Mesenchymal stem cell (in vitro differentiated cells and primary cell): ENCODE results near the gene STMN3.

ENCODE experiments used
- DNase-seq: peaks from one replicate; pipeline ENCODE4 v3.0.0-alpha.2; 2013
- H2AFZ ChIP-seq: one replicate; pipeline ENCODE4 v1.6.1; 2013; ENCODE audit warnings: low read depth, mild to moderate bottlenecking, control low read depth, inconsistent platforms, low read length, moderate library complexity
- H2AK5ac ChIP-seq: 2 replicates; pipeline ENCODE4 v1.6.1; 2013; ENCODE audit warnings: low read length, moderate library complexity, mild to moderate bottlenecking, inconsistent platforms; ENCODE audit not compliant: severe bottlenecking
- H2BK120ac ChIP-seq: one replicate; pipeline ENCODE4 v1.6.1; 2013; ENCODE audit warnings: low read depth, mild to moderate bottlenecking, inconsistent platforms, low read length, moderate library complexity
- H2BK12ac ChIP-seq, 2 experiments: one replicate each; pipeline ENCODE4 v1.6.1; 2013; ENCODE audit warnings: inconsistent platforms in 2 of 2, low read length in 2 of 2, mild to moderate bottlenecking in 2 of 2, moderate library complexity in 2 of 2, control low read depth in 1 of 2
- H2BK15ac ChIP-seq: one replicate; pipeline ENCODE4 v1.6.1; 2013; ENCODE audit warnings: mild to moderate bottlenecking, low read depth, inconsistent platforms; ENCODE audit not compliant: poor library complexity, severe bottlenecking
- H2BK5ac ChIP-seq: 2 replicates; pipeline ENCODE4 v1.6.1; 2013; ENCODE audit warnings: low read depth, mild to moderate bottlenecking, low read length, control low read depth, inconsistent platforms; ENCODE audit not compliant: poor library complexity, severe bottlenecking
- H3K14ac ChIP-seq, 2 experiments: one replicate each; pipeline ENCODE4 v1.6.1; 2013; ENCODE audit warnings: inconsistent platforms in 2 of 2, low read length in 2 of 2, control low read depth in 1 of 2, mild to moderate bottlenecking in 1 of 2, moderate library complexity in 1 of 2
- H3K18ac ChIP-seq, 2 experiments: one replicate each; pipeline ENCODE4 v1.6.1; 2013; ENCODE audit warnings: inconsistent platforms in 2 of 2, low read length in 2 of 2, control low read depth in 1 of 2, low read depth in 1 of 2, mild to moderate bottlenecking in 1 of 2
- H3K23ac ChIP-seq, 2 experiments: one replicate each; pipeline ENCODE4 v1.6.1; 2013; ENCODE audit warnings: inconsistent platforms in 2 of 2, low read length in 2 of 2, mild to moderate bottlenecking in 2 of 2, moderate library complexity in 2 of 2, control low read depth in 1 of 2
- H3K27ac ChIP-seq: 2 replicates; pipeline ENCODE4 v1.5.1; 2013; ENCODE audit warnings: mild to moderate bottlenecking, moderate library complexity, low read length, control low read depth, inconsistent platforms; ENCODE audit not compliant: poor library complexity, severe bottlenecking
- H3K27me3 ChIP-seq, 2 experiments: 2 replicates each; pipeline versions ENCODE4 v1.6.1 to v1.7.0; 2013; ENCODE audit warnings: low read length in 2 of 2, mild to moderate bottlenecking in 2 of 2, moderate library complexity in 2 of 2, control low read depth in 1 of 2, inconsistent platforms in 1 of 2; ENCODE audit not compliant: control insufficient read depth in 1 of 2, insufficient read depth in 1 of 2
- H3K36me3 ChIP-seq, 2 experiments: 2 replicates each; pipeline versions ENCODE4 v1.6.1 to v1.7.0; 2013; ENCODE audit warnings: low read length in 2 of 2, control low read depth in 1 of 2, inconsistent platforms in 1 of 2, low read depth in 1 of 2, mild to moderate bottlenecking in 1 of 2; ENCODE audit not compliant: insufficient read depth in 2 of 2, control insufficient read depth in 1 of 2
- H3K4ac ChIP-seq, 2 experiments: one replicate each; pipeline ENCODE4 v1.6.1; 2013; ENCODE audit warnings: inconsistent platforms in 2 of 2, low read length in 2 of 2, mild to moderate bottlenecking in 2 of 2, moderate library complexity in 2 of 2, control low read depth in 1 of 2, low read depth in 1 of 2
- H3K4me1 ChIP-seq: 2 replicates; pipeline ENCODE4 v1.6.1; 2013; ENCODE audit warnings: low read depth, low read length, control low read depth; ENCODE audit not compliant: control insufficient read depth, insufficient read depth
- H3K4me2 ChIP-seq: 2 replicates; pipeline ENCODE4 v1.6.1; 2013; ENCODE audit warnings: low read length, mild to moderate bottlenecking, inconsistent platforms; ENCODE audit not compliant: poor library complexity, severe bottlenecking
- H3K4me3 ChIP-seq, 2 experiments: 2 replicates each; pipeline versions ENCODE4 v1.5.1 to v1.7.0; 2013; ENCODE audit warnings: low read length in 2 of 2, mild to moderate bottlenecking in 2 of 2, control low read depth in 1 of 2, low read depth in 1 of 2; ENCODE audit not compliant: insufficient read depth in 1 of 2
- H3K79me1 ChIP-seq: replicated peaks from 2 replicates; pipeline ENCODE4 v1.6.1; 2013; ENCODE audit warnings: mild to moderate bottlenecking, control low read depth, low read length, inconsistent platforms; ENCODE audit not compliant: poor library complexity, severe bottlenecking
- H3K9ac ChIP-seq: 2 replicates; pipeline ENCODE4 v1.7.0; 2013; ENCODE audit warnings: mild to moderate bottlenecking, low read length, moderate library complexity
- H3K9me3 ChIP-seq: 2 replicates; pipeline ENCODE4 v1.7.0; 2013; ENCODE audit warnings: mild to moderate bottlenecking, low read length; ENCODE audit not compliant: control insufficient read depth
- H4K8ac ChIP-seq: one replicate; pipeline ENCODE4 v1.6.1; 2013; ENCODE audit warnings: inconsistent platforms, mild to moderate bottlenecking, low read length, moderate library complexity
- H4K91ac ChIP-seq: one replicate; pipeline ENCODE4 v1.6.1; 2013; ENCODE audit warnings: mild to moderate bottlenecking, low read length, inconsistent platforms
- WGBS: methylation state at CpG from one replicate; pipeline ENCODE4 v1.1.7; 2013; ENCODE audit warnings: mixed read lengths; 5-methylcytosine and 5-hydroxymethylcytosine counted together

STMN3 gene

GRCh38 chr20:63597651-63598478 lies 55.4 kb downstream of the STMN3 start:
- Histone ChIP-seq H3K14ac (no peak overlapping the region), H2BK12ac (no peak overlapping the region), H3K27ac (no peak overlapping the region), H3K23ac (no peak overlapping the region), H4K91ac (no peak overlapping the region), H2BK120ac (no peak overlapping the region), H3K4me2 (no peak overlapping the region), H3K18ac (no peak overlapping the region), H3K9ac (no peak overlapping the region), H3K36me3 (peaks cover 54 to 86% of the 10 kb centered on the region in 2 experiments), H2AFZ (no peak overlapping the region), H3K27me3 (no peaks in the 10 kb centered on the region), H3K79me1 (peaks cover 22% of the 10 kb centered on the region), H3K4me1 (peaks cover 6% of the 10 kb centered on the region), H3K4me3 (no peak overlapping the region), H3K9me3 (no peaks in the 10 kb centered on the region), H2BK15ac (no peak overlapping the region), H2BK5ac (no peak overlapping the region), H2AK5ac (no peak overlapping the region), H3K4ac (no peak overlapping the region), H4K8ac (no peak overlapping the region)
- DNase-seq, result no peak
- 87% methylated on average over 23 of the region's 23 CpGs for WGBS

GRCh38 chr20:63596423-63596822 lies 56.8 kb downstream of the STMN3 start:
- Histone ChIP-seq H3K4me2 (no peak overlapping the region), H2AK5ac (no peak overlapping the region), H2BK15ac (no peak overlapping the region), H3K4me1 (peaks cover 4% of the 10 kb centered on the region), H3K4ac (no peak overlapping the region), H3K27ac (no peak overlapping the region), H4K8ac (no peak overlapping the region), H2BK120ac (no peak overlapping the region), H2BK12ac (no peak overlapping the region), H3K9ac (no peak overlapping the region), H3K36me3 (peaks cover 52 to 86% of the 10 kb centered on the region in 2 experiments), H4K91ac (no peak overlapping the region), H3K79me1 (peaks cover 15% of the 10 kb centered on the region), H3K4me3 (no peak overlapping the region), H3K9me3 (no peaks in the 10 kb centered on the region), H3K27me3 (no peaks in the 10 kb centered on the region), H3K23ac (no peak overlapping the region), H3K18ac (no peak overlapping the region), H2BK5ac (no peak overlapping the region), H3K14ac (no peak overlapping the region), H2AFZ (no peak overlapping the region)
- DNase-seq, result no peak
- WGBS, result 85% methylated on average over 6 of the region's 6 CpGs

GRCh38 chr20:63595416-63596127 lies 57.7 kb downstream of the STMN3 start:
- H2BK5ac ChIP-seq, result no peak overlapping the region
- no peak overlapping the region for H3K27ac ChIP-seq
- no peak overlapping the region for H3K4me3 ChIP-seq
- H3K36me3 ChIP-seq, result peaks cover 52 to 87% of the 10 kb centered on the region in 2 experiments
- H3K79me1 ChIP-seq, result peaks cover 14% of the 10 kb centered on the region
- 92% methylated on average over 30 of the region's 30 CpGs for WGBS
- no peak overlapping the region for H3K4ac ChIP-seq
- H2BK120ac ChIP-seq, result no peak overlapping the region
- no peak overlapping the region for H2BK15ac ChIP-seq
- no peak overlapping the region for H3K23ac ChIP-seq
- H2AFZ ChIP-seq, result no peak overlapping the region
- H3K4me1 ChIP-seq, result peaks cover 4% of the 10 kb centered on the region
- H3K14ac ChIP-seq, result no peak overlapping the region
- no peak overlapping the region for H3K18ac ChIP-seq
- no peak overlapping the region for H3K4me2 ChIP-seq
- H4K91ac ChIP-seq, result no peak overlapping the region
- H2AK5ac ChIP-seq, result no peak overlapping the region
- H2BK12ac ChIP-seq, result no peak overlapping the region
- no peaks in the 10 kb centered on the region for H3K27me3 ChIP-seq
- no peaks in the 10 kb centered on the region for H3K9me3 ChIP-seq
- H3K9ac ChIP-seq, result no peak overlapping the region
- DNase-seq, result no peak
- no peak overlapping the region for H4K8ac ChIP-seq

GRCh38 chr20:63594043-63594561 lies 59.1 kb downstream of the STMN3 start:
- DNase-seq, result peak; percentile 27
- Histone ChIP-seq H2AK5ac (no peak overlapping the region), H3K23ac (no peak overlapping the region), H3K27me3 (no peaks in the 10 kb centered on the region), H3K9ac (peak overlapping the region; percentile 46), H4K91ac (no peak overlapping the region), H2BK15ac (no peak overlapping the region), H3K79me1 (peaks cover 8% of the 10 kb centered on the region), H3K4ac (no peak overlapping the region), H2BK120ac (no peak overlapping the region), H2BK5ac (no peak overlapping the region), H3K27ac (no peak overlapping the region), H3K18ac (no peak overlapping the region), H4K8ac (no peak overlapping the region), H2AFZ (no peak overlapping the region), H2BK12ac (no peak overlapping the region), H3K4me1 (peaks cover 4% of the 10 kb centered on the region), H3K4me3 (no peak overlapping the region), H3K4me2 (no peak overlapping the region), H3K14ac (no peak overlapping the region), H3K9me3 (no peaks in the 10 kb centered on the region), H3K36me3 (peaks cover 51 to 89% of the 10 kb centered on the region in 2 experiments)
- WGBS, result 80% methylated on average over 10 of the region's 10 CpGs
